ENCODE results near the gene RPS19BP1.
A peak's percentile ranks its signal among the peaks of the same experiment; 100 is the strongest.

RPS19BP1 gene

GRCh38 chr22:39558950-39559349 lies 26.4 kb upstream of the RPS19BP1 start:
- no peak for DNase-seq

GRCh38 chr22:39558254-39558727 lies 25.7 kb upstream of the RPS19BP1 start:
- no peak for DNase-seq

GRCh38 chr22:39556970-39557841 lies 24.7 kb upstream of the RPS19BP1 start:
- DNase-seq, result peak; percentile 44 to 59

- DNase-seq, result no peak
Observed at GRCh38 chr22:39554151-39554550, 21.6 kb upstream of the RPS19BP1 start.

DNA sequence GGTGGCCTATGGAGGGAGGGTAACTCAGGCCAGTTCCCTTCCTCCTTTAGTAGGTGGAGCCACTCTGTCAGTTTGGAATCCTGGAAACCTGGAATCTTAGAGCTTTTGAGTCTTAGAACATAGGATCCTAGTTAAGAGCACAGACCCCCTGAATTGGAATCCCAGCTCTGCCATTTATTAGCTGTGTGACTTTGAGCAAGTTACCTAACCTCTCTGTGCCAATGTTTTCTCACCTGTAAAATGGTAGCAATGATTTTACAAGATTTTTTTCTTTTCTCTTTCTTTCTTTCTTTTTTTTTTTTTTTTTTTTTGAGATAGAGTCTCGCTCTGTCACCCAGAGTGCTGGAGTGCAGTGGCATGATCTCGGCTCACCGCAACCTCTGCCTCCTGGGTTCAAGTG lies 20.9 kb upstream of the RPS19BP1 start:
- DNase-seq, result no peak

GRCh38 chr22:39547587-39547947 lies 15.0 kb upstream of the RPS19BP1 start:
- DNase-seq, result no peak

DNA sequence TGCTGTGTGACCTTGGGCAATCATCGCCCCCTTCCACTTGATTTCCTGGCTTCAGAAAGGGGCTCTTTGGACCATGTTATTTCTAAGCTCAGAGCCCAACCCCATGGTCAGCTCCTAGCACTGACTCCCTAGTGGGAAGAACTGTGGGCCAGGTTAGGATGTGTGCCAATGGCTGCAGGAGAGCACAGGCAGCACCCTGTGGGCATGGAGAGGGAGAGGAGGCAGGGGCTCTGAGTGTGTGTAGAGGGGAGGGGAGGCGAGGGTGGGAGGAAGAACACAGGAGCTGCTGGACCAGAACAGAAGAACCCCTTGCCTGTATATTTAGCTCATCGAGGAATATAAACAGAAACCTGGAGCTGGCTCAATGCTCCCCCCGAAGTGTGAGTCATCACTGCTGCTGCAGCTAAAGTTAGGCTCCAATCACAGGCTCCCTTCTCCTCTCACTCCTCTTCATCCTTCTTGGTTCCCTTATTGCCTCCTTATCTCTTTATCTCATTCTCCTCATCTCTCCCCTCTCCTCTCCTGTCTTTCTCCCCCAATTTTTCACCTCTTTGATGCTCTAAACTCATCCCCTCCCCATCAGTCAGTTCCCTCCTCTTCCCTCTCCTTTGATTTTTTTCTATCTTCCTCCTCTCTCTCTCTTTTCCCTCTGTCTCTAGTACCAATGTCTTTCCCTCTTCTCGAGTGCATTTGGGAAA lies 14.5 kb upstream of the RPS19BP1 start:
- DNase-seq, result no peak

DNA sequence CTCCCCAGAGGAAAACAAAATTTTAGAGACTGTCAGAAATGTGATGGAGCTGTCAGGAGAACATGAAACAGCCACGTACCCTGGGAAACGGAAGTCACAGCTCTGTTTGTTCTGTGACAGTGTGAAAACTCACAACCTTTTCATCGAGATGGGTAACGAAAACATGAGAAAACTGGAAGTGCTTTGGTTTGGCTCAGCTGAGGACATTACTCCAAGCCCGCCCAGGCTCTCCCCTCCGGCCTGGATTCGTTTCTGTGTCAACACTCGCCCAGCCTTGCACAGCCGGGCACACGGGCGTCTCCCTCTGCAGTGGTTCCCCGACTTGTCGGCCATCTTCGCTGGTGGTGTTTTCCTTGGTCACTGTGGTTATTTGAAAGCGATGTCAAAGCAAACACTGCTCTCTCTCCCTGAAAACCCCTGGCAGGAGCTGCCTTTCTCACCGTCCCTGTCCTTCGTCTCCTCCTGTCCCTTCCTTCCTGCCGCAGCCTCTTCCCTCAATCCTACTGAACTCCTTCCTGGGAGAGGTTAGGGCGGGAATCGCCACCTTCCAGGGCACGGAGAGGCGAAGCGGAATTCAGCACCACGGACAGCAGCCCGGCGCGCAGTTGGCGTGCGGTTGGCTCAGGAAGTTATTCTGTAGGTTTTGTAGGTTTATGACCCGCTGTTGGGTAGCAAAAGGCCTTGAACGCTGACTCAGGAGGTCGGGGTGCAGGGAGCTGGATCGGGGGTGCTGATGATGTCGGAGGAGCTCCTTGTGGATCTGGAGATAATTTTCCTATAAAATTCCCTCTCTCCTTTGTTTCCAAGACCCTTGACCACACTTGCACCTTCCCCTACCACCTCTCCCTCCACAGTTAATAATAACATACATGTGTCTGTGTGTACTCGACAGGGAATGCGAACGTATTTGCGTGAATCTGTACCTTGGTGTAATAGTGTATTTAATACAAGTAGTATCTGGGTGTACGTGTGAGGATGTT lies 13.1 kb upstream of the RPS19BP1 start:
- peak; percentile 70 to 75 for DNase-seq

- DNase-seq, result peak; percentile 19 to 36
Observed at GRCh38 chr22:39543095-39543494, 10.5 kb upstream of the RPS19BP1 start.

DNA sequence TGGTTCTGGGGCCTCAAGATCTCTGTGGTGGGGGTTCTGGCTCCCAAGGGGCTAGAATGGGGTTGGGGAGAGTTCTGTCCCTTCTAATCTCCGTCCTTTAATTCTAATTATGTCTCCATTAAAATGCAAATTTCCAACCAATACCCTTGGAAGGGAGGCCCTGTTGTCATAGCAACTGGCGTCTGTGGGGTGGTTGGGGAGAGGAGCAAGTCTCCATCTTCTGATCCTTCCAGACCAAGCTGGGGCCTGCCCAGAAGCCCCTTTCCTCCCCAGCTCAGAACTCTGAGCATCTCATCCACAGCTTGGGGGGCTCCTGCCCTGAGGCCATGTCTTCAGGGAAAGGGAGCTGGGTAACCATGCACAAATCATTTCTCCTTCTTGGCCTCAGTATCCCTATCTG lies 5.4 kb upstream of the RPS19BP1 start:
- DNase-seq, result no peak

DNA sequence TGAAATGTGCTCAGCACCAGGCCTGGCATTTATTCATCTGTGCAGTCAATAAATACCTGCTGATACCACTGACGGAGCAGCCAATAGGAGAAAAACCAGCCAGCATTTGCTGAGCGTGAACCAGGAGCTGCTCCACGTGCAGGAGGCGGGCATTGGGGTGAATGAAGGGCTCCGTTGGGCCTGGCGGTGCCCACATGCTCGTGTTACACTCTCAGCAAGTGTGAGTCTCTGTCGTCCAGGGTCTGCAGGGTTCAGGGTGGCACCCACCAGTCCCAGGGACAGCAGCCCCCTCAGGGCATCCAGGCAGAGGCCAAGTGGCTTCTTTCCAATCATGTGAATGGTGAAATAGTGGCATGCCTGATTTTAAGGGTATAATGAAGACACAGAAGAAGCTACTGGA lies 4.2 kb upstream of the RPS19BP1 start:
- no peak for DNase-seq

DNA sequence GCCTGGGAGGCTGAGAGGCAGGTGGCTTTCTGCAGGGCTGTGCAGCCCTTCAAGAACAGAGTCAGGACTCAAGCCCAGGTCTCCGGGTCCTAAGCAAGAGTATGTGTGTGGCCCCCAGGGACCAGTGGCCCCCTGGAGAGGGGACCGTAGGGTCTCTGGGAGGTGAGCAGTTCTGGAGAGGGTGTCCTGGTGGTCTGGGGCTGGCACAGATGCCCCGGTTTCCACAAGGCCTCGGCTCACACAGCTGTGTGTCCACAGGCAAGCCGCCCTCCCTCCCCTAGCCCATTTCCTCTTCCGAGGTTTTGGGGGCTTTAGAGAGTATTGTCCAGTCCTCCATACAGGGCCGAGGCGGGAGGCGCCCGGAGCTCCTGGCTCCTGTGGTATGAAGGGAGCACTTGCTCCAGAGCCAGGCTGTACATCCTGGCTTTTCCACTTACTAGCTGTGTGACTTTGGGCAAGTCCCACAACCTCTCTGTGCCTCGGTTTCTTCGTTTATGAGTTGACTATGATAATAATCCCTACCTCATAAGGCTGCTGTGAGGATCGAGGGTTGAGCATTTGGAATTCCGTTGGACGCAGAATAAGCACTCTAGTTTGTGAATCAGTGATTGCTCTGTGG lies 3.4 kb upstream of the RPS19BP1 start:
- DNase-seq, result no peak

DNA sequence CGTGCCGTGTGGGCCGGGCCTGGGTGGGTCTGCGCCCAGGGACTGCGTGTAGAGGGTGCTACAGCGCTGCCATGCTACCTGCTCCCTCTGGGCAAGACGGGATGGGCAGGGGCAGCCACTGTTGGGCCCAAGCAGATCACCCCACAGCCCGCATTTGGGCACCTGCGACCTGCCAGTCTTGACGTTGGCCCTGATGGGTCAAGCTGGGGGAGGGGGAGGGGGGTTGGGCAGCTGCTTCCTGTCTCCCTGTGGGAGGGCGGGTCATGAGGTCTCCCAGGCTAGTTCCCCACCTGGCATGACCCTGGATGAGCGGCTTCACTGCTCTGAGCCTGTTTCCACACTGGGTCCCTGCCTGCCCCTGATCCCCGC lies 2.8 kb upstream of the RPS19BP1 start:
- DNase-seq, result no peak

GRCh38 chr22:39534591-39535356 lies 2.2 kb upstream of the RPS19BP1 start:
- DNase-seq, result peak; percentile 89 to 91

GRCh38 chr22:39534092-39534506 lies 1.6 kb upstream of the RPS19BP1 start:
- DNase-seq, result peak; percentile 8 to 15

DNA sequence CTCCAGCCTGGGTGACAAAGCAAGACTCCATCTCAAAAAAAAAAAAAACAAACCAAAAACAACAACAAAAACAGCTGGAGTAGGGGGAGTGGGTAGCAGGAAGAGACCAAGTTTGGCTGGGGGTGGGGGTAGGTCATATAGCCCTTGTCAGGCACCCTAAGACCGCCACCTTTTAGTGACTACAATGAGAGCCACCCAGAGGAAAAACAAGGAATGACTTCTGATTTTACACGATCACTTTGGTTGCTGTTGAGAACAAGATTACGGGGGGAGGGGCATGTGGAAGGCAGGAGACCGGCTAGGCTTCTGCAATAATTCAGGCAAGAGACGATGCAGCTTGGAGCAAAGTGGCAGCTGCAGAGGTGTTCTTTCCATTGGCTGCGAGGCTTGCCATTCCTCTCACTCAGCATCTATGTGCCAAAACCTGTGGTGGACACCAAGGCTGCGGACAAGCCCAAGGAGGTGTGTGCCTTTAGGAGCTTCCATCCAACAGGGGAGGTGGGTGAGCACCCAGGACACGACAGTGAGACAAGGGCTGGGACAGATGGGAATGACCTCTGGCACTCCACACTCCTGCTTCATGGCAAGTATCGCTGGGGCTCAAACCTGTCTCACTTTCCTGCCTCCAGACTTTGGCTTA lies 1.7 kb downstream of the RPS19BP1 start:
- DNase-seq, result peak; percentile 17 to 27

- DNase-seq, result no peak
Observed at GRCh38 chr22:39530116-39530515, 2.4 kb downstream of the RPS19BP1 start.

DNA sequence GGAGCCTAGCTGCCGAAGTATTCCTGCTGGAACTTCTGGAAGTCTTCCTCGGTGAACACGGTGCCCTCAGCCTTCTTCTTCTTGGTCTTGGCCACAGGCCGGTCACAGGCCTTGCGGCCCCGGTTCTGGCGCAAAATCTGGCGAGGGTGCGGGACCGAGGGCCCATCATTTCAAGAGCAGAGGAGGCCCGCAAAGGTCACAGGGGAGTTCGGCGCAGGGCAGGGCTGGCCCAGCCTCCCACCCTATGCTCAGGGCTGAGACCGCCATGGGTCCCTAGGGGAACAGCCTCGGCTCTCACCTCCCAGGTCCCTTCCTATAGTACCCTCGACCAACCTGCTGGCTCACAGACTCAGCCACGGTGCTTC lies 3.1 kb downstream of the RPS19BP1 start:
- DNase-seq, result no peak

GRCh38 chr22:39528681-39529486 lies 3.7 kb downstream of the RPS19BP1 start:
- DNase-seq, result peak; percentile 91 to 93

GRCh38 chr22:39528080-39528661 lies 4.4 kb downstream of the RPS19BP1 start:
- no peak for DNase-seq
